ENCODE results near the gene WSB1.

The WSB1 gene

GRCh38 chr17:27338536-27338985, 44.6 kb downstream of the WSB1 start:
- Histone ChIP-seq H3K4me1 (ENCODE audit: control insufficient read depth, insufficient read depth, low read length) (peaks cover under 1% of the 10 kb centered on the region), H3K27me3 (ENCODE audit: control insufficient read depth, insufficient read depth, low read length) (no peaks in the 10 kb centered on the region), H3K9ac (ENCODE audit: low read length) (no peak overlapping the region), H3K27ac (ENCODE audit: low read depth, low read length) (no peak overlapping the region), H3K36me3 (ENCODE audit: control insufficient read depth, insufficient read depth, low read length) (no peaks in the 10 kb centered on the region), H3K4me3 (ENCODE audit: low read length) (no peak overlapping the region)

- no peaks in the 10 kb centered on the region for H3K4me1 ChIP-seq (ENCODE audit: control insufficient read depth, insufficient read depth, low read length)
- H3K27ac ChIP-seq (ENCODE audit: low read depth, low read length): no peak overlapping the region
- no peak overlapping the region for H3K4me3 ChIP-seq (ENCODE audit: low read length)
- no peaks in the 10 kb centered on the region for H3K27me3 ChIP-seq (ENCODE audit: control insufficient read depth, insufficient read depth, low read length)
- H3K9ac ChIP-seq (ENCODE audit: low read length): no peak overlapping the region
- no peaks in the 10 kb centered on the region for H3K36me3 ChIP-seq (ENCODE audit: control insufficient read depth, insufficient read depth, low read length)
Measured at GRCh38 chr17:27339198-27339835, 45.4 kb downstream of the WSB1 start.

GRCh38 chr17:27339836-27340550, 46.1 kb downstream of the WSB1 start:
- Histone ChIP-seq H3K27ac (ENCODE audit: low read depth, low read length) (no peak overlapping the region), H3K9ac (ENCODE audit: low read length) (no peak overlapping the region), H3K4me1 (ENCODE audit: control insufficient read depth, insufficient read depth, low read length) (no peaks in the 10 kb centered on the region), H3K27me3 (ENCODE audit: control insufficient read depth, insufficient read depth, low read length) (no peaks in the 10 kb centered on the region), H3K4me3 (ENCODE audit: low read length) (no peak overlapping the region), H3K36me3 (ENCODE audit: control insufficient read depth, insufficient read depth, low read length) (no peaks in the 10 kb centered on the region)

- Histone ChIP-seq H3K27ac (ENCODE audit: low read depth, low read length) (no peak overlapping the region), H3K4me1 (ENCODE audit: control insufficient read depth, insufficient read depth, low read length) (no peaks in the 10 kb centered on the region), H3K36me3 (ENCODE audit: control insufficient read depth, insufficient read depth, low read length) (no peaks in the 10 kb centered on the region), H3K9ac (ENCODE audit: low read length) (no peak overlapping the region), H3K27me3 (ENCODE audit: control insufficient read depth, insufficient read depth, low read length) (no peaks in the 10 kb centered on the region), H3K4me3 (ENCODE audit: low read length) (no peak overlapping the region)
Measured at GRCh38 chr17:27340575-27340974, 46.7 kb downstream of the WSB1 start.

- Histone ChIP-seq H3K4me3 (ENCODE audit: low read length) (no peak overlapping the region), H3K27me3 (ENCODE audit: control insufficient read depth, insufficient read depth, low read length) (no peaks in the 10 kb centered on the region), H3K4me1 (ENCODE audit: control insufficient read depth, insufficient read depth, low read length) (no peaks in the 10 kb centered on the region), H3K36me3 (ENCODE audit: control insufficient read depth, insufficient read depth, low read length) (no peaks in the 10 kb centered on the region), H3K27ac (ENCODE audit: low read depth, low read length) (no peak overlapping the region), H3K9ac (ENCODE audit: low read length) (no peak overlapping the region)
Measured at GRCh38 chr17:27341041-27341471, 47.1 kb downstream of the WSB1 start.

GRCh38 chr17:27342059-27342458, 48.1 kb downstream of the WSB1 start:
- no peak overlapping the region for H3K27ac ChIP-seq (ENCODE audit: low read depth, low read length)
- H3K4me3 ChIP-seq (ENCODE audit: low read length): no peak overlapping the region
- H3K4me1 ChIP-seq (ENCODE audit: control insufficient read depth, insufficient read depth, low read length): no peaks in the 10 kb centered on the region
- H3K36me3 ChIP-seq (ENCODE audit: control insufficient read depth, insufficient read depth, low read length): no peaks in the 10 kb centered on the region
- H3K9ac ChIP-seq (ENCODE audit: low read length): no peak overlapping the region
- no peaks in the 10 kb centered on the region for H3K27me3 ChIP-seq (ENCODE audit: control insufficient read depth, insufficient read depth, low read length)

GRCh38 chr17:27343294-27343693, 49.4 kb downstream of the WSB1 start:
- Histone ChIP-seq H3K4me1 (ENCODE audit: control insufficient read depth, insufficient read depth, low read length) (no peaks in the 10 kb centered on the region), H3K36me3 (ENCODE audit: control insufficient read depth, insufficient read depth, low read length) (no peaks in the 10 kb centered on the region), H3K27me3 (ENCODE audit: control insufficient read depth, insufficient read depth, low read length) (no peaks in the 10 kb centered on the region), H3K27ac (ENCODE audit: low read depth, low read length) (no peak overlapping the region), H3K9ac (ENCODE audit: low read length) (no peak overlapping the region), H3K4me3 (ENCODE audit: low read length) (no peak overlapping the region)

- H3K36me3 ChIP-seq (ENCODE audit: control insufficient read depth, insufficient read depth, low read length): no peaks in the 10 kb centered on the region
- H3K4me1 ChIP-seq (ENCODE audit: control insufficient read depth, insufficient read depth, low read length): no peaks in the 10 kb centered on the region
- no peaks in the 10 kb centered on the region for H3K27me3 ChIP-seq (ENCODE audit: control insufficient read depth, insufficient read depth, low read length)
- H3K4me3 ChIP-seq (ENCODE audit: low read length): no peak overlapping the region
- no peak overlapping the region for H3K27ac ChIP-seq (ENCODE audit: low read depth, low read length)
- no peak overlapping the region for H3K9ac ChIP-seq (ENCODE audit: low read length)
Measured at GRCh38 chr17:27343977-27344607, 50.2 kb downstream of the WSB1 start.

GRCh38 chr17:27345141-27345904, 51.4 kb downstream of the WSB1 start:
- no peaks in the 10 kb centered on the region for H3K4me1 ChIP-seq (ENCODE audit: control insufficient read depth, insufficient read depth, low read length)
- H3K4me3 ChIP-seq (ENCODE audit: low read length): no peak overlapping the region
- H3K36me3 ChIP-seq (ENCODE audit: control insufficient read depth, insufficient read depth, low read length): no peaks in the 10 kb centered on the region
- H3K27ac ChIP-seq (ENCODE audit: low read depth, low read length): no peak overlapping the region
- no peak overlapping the region for H3K9ac ChIP-seq (ENCODE audit: low read length)
- H3K27me3 ChIP-seq (ENCODE audit: control insufficient read depth, insufficient read depth, low read length): no peaks in the 10 kb centered on the region

- H3K27ac ChIP-seq (ENCODE audit: low read depth, low read length): no peak overlapping the region
Measured at GRCh38 chr17:27346228-27346899, 52.5 kb downstream of the WSB1 start.

GRCh38 chr17:27348196-27348595, 54.3 kb downstream of the WSB1 start:
- no peaks in the 10 kb centered on the region for H3K27me3 ChIP-seq (ENCODE audit: control insufficient read depth, insufficient read depth, low read length)
- H3K9ac ChIP-seq (ENCODE audit: low read length): no peak overlapping the region
- H3K4me3 ChIP-seq (ENCODE audit: low read length): no peak overlapping the region
- H3K36me3 ChIP-seq (ENCODE audit: control insufficient read depth, insufficient read depth, low read length): no peaks in the 10 kb centered on the region
- H3K27ac ChIP-seq (ENCODE audit: low read depth, low read length): no peak overlapping the region
- no peaks in the 10 kb centered on the region for H3K4me1 ChIP-seq (ENCODE audit: control insufficient read depth, insufficient read depth, low read length)

More at GRCh38 chr17:27346228-27346899, 52.5 kb downstream of the WSB1 start:
- Histone ChIP-seq H3K9ac (ENCODE audit: low read length) (no peak overlapping the region), H3K4me1 (ENCODE audit: control insufficient read depth, insufficient read depth, low read length) (no peaks in the 10 kb centered on the region), H3K36me3 (ENCODE audit: control insufficient read depth, insufficient read depth, low read length) (no peaks in the 10 kb centered on the region), H3K27me3 (ENCODE audit: control insufficient read depth, insufficient read depth, low read length) (no peaks in the 10 kb centered on the region), H3K4me3 (ENCODE audit: low read length) (no peak overlapping the region)
